Panc1 (cell line): Measurements from ENCODE around the gene WNT3A. TPM values are rescaled to one million over a fixed set of nuclear protein-coding genes. Genes with fewer than 3 reads are reported as not detected.
A peak's percentile ranks its signal among the peaks of the same experiment; 100 is the strongest.

Source experiments
- ATAC-seq: fragments of 200-7000 bp; cut with Tn5 transposase; 2 replicates; pipeline ENCODE4 v1.9.1; 2020; ENCODE audit warnings: mild to moderate bottlenecking, moderate library complexity
- BruUV-seq: library from RNA; stranded (reverse); fragments of 400-500 nt; replicated peaks from 2 replicates; lab custom pipeline; 2021; lab: Mats Ljungman, UMichigan
- CTCF ChIA-PET: fragments of 300-600 bp; sonication (Branson Sonifier 250); formaldehyde crosslinking; loops from one replicate; lab custom pipeline; 2022; ENCODE audit warnings: antibody characterized with exemption; lab: Charles Lee
- POLR2A ChIA-PET: fragments of 300-600 bp; sonication (Branson Sonifier 250); formaldehyde crosslinking; loops from one replicate; lab custom pipeline; 2022; ENCODE audit warnings: antibody characterized with exemption; lab: Charles Lee
- DNase-seq: peaks from one replicate; pipeline ENCODE4 v3.0.0-alpha.2; 2010; ENCODE audit warnings: low read depth, low spot score
- H3K27ac ChIP-seq: 2 replicates; pipeline ENCODE4 v1.5.1; 2011; ENCODE audit warnings: mild to moderate bottlenecking, low read length, inconsistent platforms
- H3K27me3 ChIP-seq: fragments of 200-500 bp; sonication (Bioruptor generic); 2 replicates; pipeline ENCODE4 v1.6.0; 2014; ENCODE audit warnings: low read length, inconsistent platforms; ENCODE audit not compliant: control insufficient read depth, insufficient read depth
- H3K36me3 ChIP-seq: fragments of 200-500 bp; sonication (Bioruptor generic); 2 replicates; pipeline ENCODE4 v1.5.1; 2014; ENCODE audit warnings: inconsistent platforms, mild to moderate bottlenecking, low read length, moderate library complexity; ENCODE audit not compliant: control insufficient read depth, insufficient read depth
- H3K4me1 ChIP-seq: 2 replicates; pipeline ENCODE4 v1.5.1; 2011; ENCODE audit warnings: inconsistent platforms, mild to moderate bottlenecking, low read length, moderate library complexity; ENCODE audit not compliant: control insufficient read depth, insufficient read depth
- H3K4me3 ChIP-seq, 2 experiments: 2 replicates each; pipeline ENCODE4 v1.5.1; 2011 to 2012; ENCODE audit warnings: low read depth in 2 of 2, low read length in 2 of 2, mild to moderate bottlenecking in 2 of 2, inconsistent platforms in 1 of 2, moderate library complexity in 1 of 2
- H3K9me3 ChIP-seq: fragments of 200-500 bp; sonication (Bioruptor generic); 2 replicates; pipeline ENCODE4 v1.5.1; 2014; ENCODE audit warnings: low read depth, mild to moderate bottlenecking, inconsistent platforms, low read length, moderate library complexity; ENCODE audit not compliant: control insufficient read depth, insufficient read depth
- CTCF ChIP-seq: fragments of 450-650 bp; IDR thresholded peaks from 2 replicates; pipeline ENCODE4 v1.5.1; 2017; ENCODE audit warnings: mild to moderate bottlenecking
- POLR2AphosphoS5 ChIP-seq: IDR thresholded peaks from 2 replicates; pipeline ENCODE4 v1.6.1; 2012; ENCODE audit warnings: mild to moderate bottlenecking, low read depth, low read length, moderate library complexity
- SIN3A ChIP-seq: IDR thresholded peaks from 2 replicates; pipeline ENCODE4 v1.6.1; 2012; ENCODE audit warnings: low read depth, mild to moderate bottlenecking, low read length, moderate library complexity, borderline replicate concordance; ENCODE audit not compliant: insufficient read depth
- TCF7L2 ChIP-seq: IDR thresholded peaks from 2 replicates; pipeline ENCODE4 v1.6.1; 2011; ENCODE audit warnings: mild to moderate bottlenecking, low read depth, low read length, inconsistent platforms
- in situ Hi-C: cut with HindIII; loops from 2 replicates; pipeline ENCODE4 v1.10.0; 2016; ENCODE audit warnings: low sequenced_read_pairs, low pct_unique_long_range_greater_than_20kb
- intact Hi-C: fragments of 100-400 bp; cut with micrococcal nuclease; formaldehyde crosslinking; loops from one replicate; pipeline ENCODE4 v1.10.0; 2022; ENCODE audit not compliant: unreplicated experiment
- total RNA-seq: library from RNA; stranded (reverse); gene quantifications from one replicate; pipeline ENCODE4 v1.2.1, GENCODE V29; 2021; ENCODE audit not compliant: unreplicated experiment
- TF ChIP-seq, protein P1 (sequence below), 2 experiments: IDR thresholded peaks; 2 replicates each; pipeline ENCODE4 v1.6.1; 2011 to 2012; ENCODE audit warnings: low read depth in 2 of 2, control low read depth in 1 of 2, low read length in 1 of 2, mild to moderate bottlenecking in 1 of 2, moderate library complexity in 1 of 2; ENCODE audit not compliant: insufficient read depth in 1 of 2

Gene WNT3A
- total RNA-seq, 1 experiment from 2014 or later, result not detected

GRCh38 chr1:228084797-228085196, 78.0 kb downstream of the WNT3A start:
- ChIA-PET POLR2A (no interaction called here), CTCF (no interaction called here)
- ATAC-seq (no peak), DNase-seq (no peak)
- Histone ChIP-seq H3K36me3 (peaks cover 7% of the 10 kb centered on the region; the same call in 1 of the 2 replicates), H3K4me3 (peak overlapping the region; percentile 87 to 98), H3K27ac (peak overlapping the region; percentile 82), H3K4me1 (peaks cover 64% of the 10 kb centered on the region), H3K9me3 (no peaks in the 10 kb centered on the region), H3K27me3 (no peaks in the 10 kb centered on the region)
- TF ChIP-seq, protein P1, sequence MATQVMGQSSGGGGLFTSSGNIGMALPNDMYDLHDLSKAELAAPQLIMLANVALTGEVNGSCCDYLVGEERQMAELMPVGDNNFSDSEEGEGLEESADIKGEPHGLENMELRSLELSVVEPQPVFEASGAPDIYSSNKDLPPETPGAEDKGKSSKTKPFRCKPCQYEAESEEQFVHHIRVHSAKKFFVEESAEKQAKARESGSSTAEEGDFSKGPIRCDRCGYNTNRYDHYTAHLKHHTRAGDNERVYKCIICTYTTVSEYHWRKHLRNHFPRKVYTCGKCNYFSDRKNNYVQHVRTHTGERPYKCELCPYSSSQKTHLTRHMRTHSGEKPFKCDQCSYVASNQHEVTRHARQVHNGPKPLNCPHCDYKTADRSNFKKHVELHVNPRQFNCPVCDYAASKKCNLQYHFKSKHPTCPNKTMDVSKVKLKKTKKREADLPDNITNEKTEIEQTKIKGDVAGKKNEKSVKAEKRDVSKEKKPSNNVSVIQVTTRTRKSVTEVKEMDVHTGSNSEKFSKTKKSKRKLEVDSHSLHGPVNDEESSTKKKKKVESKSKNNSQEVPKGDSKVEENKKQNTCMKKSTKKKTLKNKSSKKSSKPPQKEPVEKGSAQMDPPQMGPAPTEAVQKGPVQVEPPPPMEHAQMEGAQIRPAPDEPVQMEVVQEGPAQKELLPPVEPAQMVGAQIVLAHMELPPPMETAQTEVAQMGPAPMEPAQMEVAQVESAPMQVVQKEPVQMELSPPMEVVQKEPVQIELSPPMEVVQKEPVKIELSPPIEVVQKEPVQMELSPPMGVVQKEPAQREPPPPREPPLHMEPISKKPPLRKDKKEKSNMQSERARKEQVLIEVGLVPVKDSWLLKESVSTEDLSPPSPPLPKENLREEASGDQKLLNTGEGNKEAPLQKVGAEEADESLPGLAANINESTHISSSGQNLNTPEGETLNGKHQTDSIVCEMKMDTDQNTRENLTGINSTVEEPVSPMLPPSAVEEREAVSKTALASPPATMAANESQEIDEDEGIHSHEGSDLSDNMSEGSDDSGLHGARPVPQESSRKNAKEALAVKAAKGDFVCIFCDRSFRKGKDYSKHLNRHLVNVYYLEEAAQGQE (IDR thresholded peaks at IDR 0.05; ENCODE audit: insufficient read depth in 1 of 2, low read depth in 2 of 2, low read length in 1 of 2), result no peak
- TF ChIP-seq POLR2AphosphoS5, result no peak
- TF ChIP-seq CTCF, result no peak
- no peak for TF ChIP-seq SIN3A
- TF ChIP-seq TCF7L2, result no peak
- in situ Hi-C loops (no loop called here), intact Hi-C loops (no loop called here)
- no TSS peak for BruUV-seq

DNA sequence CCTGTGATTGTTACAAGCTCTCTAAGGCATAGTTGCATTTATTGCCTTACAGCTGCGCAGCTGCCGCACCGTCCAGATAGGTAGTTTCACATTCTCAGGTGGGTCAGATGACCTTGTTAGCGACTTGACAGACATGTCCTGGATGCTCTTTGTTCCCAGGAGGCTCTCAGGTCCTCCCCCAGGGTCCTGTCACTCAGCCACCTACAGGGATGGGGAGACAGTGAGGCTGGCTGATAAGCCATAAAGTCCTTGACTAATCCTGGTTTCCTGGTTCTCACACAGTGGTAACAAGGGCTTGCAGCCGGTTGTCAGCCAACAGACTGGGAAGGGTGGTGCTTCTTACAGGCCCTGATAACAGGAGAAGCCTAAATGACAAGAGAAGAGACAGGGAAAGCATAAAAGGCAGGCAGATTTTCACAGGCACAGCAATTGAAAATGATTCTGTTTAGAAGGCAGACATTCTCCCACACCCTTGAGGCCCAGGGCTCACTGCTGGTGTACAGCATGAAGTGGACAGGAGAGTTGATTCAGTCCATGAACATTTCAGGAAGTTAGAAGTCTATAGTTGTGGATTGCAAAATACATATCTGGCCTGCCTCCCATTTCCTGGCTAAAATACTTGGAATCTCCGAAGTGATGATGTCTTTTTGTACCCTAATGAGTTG, 78.6 kb downstream of the WNT3A start:
- DNase-seq (no peak), ATAC-seq (no peak)
- in situ Hi-C loops (no loop called here), intact Hi-C loops (no loop called here)
- Histone ChIP-seq H3K9me3 (no peaks in the 10 kb centered on the region), H3K4me1 (peaks cover 70% of the 10 kb centered on the region), H3K4me3 (peak overlapping the region; percentile 87 to 98), H3K36me3 (peaks cover 7% of the 10 kb centered on the region; the same call in 1 of the 2 replicates), H3K27ac (peak overlapping the region; percentile 82; the same call in 1 of the 2 replicates), H3K27me3 (no peaks in the 10 kb centered on the region)
- no TSS peak for BruUV-seq
- CTCF ChIA-PET, result no interaction called here
- POLR2A ChIA-PET, result no interaction called here
- TF ChIP-seq, protein P1 (IDR thresholded peaks at IDR 0.05; ENCODE audit: insufficient read depth in 1 of 2, low read depth in 2 of 2, low read length in 1 of 2), result no peak
- TF ChIP-seq POLR2AphosphoS5, result no peak
- TF ChIP-seq SIN3A, result no peak
- TF ChIP-seq CTCF, result no peak
- no peak for TF ChIP-seq TCF7L2
